Measurements from ENCODE around the gene NCKAP5. TPM values are rescaled to one million over a fixed set of nuclear protein-coding genes. Genes with fewer than 3 reads are reported as not detected.

Gene NCKAP5
- total RNA-seq, 4 donors from 2014 or later: 0.37 to 1.3 (median 0.83) TPM

DNA sequence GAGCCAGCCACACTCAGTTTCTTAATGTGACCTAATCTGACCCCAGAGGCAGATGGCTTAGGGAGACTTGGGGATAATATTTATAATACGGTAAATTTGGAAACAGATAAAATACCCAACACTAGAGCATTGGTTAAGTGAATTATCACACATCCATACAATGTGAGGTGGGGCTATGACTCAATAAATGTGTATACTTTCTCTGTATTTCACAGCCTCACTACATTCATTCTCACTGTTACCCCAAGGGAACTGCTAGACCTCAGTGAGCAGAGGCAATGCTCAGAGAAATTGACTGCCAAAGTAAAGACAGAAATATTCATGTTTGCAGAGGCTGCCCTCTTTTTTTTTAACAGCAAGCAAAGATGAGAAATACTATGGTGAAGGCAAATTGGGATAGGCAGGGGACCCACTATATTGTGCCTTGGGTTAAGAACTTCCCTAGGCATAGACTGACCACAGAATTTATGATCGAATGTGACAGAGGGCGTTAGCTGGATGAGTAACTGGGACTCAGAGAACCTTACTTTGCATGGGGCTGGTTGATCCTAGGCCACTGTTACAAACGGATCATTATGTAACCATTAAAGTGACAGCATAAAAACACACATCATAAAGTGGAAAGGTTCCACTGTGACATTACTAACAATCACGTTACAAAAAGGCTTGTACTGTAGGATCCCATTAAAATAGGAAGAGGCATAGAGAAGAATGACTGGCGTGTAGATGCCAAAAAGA, 652.3 kb downstream of the NCKAP5 start:
- DNase-seq (ENCODE audit: low spot score) (no peak), ATAC-seq (ENCODE audit: low FRiP score) (no peak)
- TF ChIP-seq, protein P1, sequence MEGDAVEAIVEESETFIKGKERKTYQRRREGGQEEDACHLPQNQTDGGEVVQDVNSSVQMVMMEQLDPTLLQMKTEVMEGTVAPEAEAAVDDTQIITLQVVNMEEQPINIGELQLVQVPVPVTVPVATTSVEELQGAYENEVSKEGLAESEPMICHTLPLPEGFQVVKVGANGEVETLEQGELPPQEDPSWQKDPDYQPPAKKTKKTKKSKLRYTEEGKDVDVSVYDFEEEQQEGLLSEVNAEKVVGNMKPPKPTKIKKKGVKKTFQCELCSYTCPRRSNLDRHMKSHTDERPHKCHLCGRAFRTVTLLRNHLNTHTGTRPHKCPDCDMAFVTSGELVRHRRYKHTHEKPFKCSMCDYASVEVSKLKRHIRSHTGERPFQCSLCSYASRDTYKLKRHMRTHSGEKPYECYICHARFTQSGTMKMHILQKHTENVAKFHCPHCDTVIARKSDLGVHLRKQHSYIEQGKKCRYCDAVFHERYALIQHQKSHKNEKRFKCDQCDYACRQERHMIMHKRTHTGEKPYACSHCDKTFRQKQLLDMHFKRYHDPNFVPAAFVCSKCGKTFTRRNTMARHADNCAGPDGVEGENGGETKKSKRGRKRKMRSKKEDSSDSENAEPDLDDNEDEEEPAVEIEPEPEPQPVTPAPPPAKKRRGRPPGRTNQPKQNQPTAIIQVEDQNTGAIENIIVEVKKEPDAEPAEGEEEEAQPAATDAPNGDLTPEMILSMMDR (IDR thresholded peaks at IDR 0.05): no peak

DNA sequence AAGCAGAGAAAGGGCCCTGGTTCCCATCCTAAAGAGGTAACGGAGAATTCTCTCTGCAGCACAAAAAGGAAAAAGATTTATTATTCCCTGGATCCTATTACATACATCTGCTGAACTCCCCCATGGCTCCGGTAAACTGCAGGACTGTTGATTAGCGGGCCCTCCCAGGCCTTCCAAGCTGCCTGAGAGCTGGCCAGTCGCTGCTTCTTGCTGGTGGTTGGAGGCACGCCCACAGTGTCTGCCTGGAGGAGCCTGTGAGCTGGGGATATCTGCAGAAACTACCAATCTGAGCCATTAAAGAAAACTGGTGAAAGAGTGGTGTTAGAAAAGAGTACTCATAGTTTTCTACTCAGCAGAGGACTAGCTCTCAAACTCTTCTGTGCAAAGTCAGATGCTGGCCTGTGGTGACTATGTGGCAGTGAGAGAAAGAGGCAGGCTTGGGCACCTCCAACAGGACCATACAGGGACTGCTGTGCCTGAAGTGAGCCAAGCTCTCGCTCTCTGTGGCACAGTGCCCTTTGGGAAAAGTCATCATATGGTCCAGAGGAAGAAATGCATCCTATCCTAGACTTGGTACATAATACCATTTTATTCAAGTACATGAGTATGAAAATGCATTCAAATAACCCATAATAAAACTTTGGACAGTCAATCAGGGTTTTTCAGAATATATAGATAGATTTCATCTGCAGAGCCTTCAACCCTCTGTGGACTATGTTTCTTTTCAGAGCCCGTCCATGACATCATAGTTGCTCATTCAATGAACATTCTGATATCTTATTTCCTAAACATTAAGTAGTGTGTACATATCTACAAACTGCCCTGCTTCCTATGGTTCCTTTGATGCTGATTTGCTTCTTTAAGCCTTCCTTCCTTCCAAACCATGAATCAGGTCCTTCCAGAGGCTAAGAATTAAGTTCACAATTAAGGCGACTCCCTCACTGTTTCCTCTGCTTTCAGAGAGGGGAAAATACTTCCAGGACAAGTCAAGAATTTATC, 656.2 kb downstream of the NCKAP5 start:
- DNase-seq (ENCODE audit: low spot score) (no peak), ATAC-seq (ENCODE audit: low FRiP score) (peak; percentile 37)
- TF ChIP-seq, protein P1 (IDR thresholded peaks at IDR 0.05): no peak

DNA sequence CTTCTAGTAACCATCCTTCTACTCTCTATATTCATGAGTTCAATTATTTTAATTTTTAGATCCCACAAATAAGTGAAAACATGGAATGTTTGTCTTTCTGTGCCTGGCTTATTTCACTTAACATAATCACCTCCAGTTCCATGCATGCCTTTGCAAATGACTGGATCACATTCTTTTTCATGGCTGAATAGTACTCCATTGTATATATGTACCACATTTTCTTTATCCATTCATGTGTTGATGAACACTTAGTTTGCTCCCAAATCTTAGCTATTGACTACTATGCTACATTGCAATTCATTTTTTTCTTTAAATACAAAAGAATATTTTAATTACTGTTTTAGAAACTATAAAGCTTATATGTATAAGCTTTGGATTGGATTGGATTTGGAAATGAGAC, 657.8 kb downstream of the NCKAP5 start:
- no peak for ATAC-seq (ENCODE audit: low FRiP score)
- DNase-seq (ENCODE audit: low spot score): no peak
- TF ChIP-seq, protein P1 (IDR thresholded peaks at IDR 0.05): no peak

DNA sequence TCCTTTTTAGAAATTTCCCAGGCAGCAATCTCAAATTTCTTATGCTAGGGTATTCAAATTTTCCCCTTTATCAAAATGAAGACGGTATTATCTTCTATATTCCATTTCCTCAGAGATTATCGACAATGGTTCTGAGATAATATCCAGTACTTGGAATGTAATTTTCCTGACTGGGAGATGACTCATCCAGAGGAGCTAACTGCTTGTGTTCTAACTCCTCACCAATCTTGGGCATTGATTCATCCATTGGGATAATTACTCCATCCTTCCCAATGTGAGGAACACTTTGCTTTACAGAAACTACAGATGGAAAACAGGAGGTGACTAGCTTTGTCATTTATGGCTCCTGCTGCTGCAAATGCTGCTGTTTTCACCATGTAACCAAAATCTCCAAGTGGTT, 658.8 kb downstream of the NCKAP5 start:
- ATAC-seq (ENCODE audit: low FRiP score): no peak
- no peak for DNase-seq (ENCODE audit: low spot score)
- TF ChIP-seq, protein P1 (IDR thresholded peaks at IDR 0.05): no peak

DNA sequence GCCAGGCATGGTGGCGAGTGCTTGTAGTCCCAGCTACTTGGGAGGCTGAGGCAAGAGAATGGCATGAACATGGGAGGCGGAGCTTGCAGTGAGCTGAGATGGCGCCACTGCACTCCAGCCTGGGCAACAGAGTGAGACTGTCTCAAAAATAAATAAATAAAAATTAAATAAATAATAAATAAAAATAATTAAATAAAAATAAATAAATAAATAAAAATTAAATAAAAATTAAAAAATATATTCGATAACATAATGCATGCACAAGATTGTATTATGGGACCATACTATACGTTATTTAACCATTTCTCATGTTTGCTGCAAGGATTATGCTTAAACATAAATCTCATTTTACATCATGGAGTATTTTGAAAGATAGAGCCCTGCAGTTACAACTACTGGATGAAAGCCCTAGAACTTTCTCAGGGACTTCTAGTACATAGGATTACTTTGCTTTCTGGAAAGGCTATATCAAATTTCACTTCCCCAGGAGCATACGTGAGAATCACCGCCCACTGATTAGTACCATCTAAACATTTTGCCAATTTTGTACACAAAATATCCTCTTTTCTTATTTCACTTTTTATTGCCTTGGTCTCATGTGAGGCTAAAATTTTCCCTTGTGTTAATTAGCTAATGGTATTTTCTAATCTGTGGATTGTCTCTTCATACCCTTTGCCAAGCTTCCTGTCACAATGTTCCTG, 664.0 kb downstream of the NCKAP5 start:
- ATAC-seq (ENCODE audit: low FRiP score): no peak
- DNase-seq (ENCODE audit: low spot score): no peak
- TF ChIP-seq, protein P1 (IDR thresholded peaks at IDR 0.05): no peak

DNA sequence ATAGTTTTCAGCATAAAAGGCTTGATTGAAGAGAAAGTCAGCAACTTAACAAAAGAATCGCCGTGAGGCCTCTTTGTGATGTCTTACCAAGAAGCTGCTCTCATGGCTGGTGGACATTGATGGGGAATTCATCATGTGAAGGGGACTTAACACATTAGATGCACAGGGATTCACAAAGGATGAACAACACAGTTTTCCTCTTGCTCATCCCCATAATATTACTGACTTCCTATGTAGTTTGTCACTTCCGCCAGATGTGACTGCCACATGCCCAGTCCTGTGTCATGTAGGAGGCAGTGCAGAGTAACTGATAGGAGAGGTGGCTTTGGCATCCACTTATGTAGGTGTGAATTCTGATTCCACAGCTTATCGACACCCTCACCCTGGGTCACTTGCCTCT, 665.6 kb downstream of the NCKAP5 start:
- ATAC-seq (ENCODE audit: low FRiP score) (no peak), DNase-seq (ENCODE audit: low spot score) (no peak)
- TF ChIP-seq, protein P1 (IDR thresholded peaks at IDR 0.05): no peak
